Measurements from ENCODE around the gene PMPCA.
A peak's percentile ranks its signal among the peaks of the same experiment; 100 is the strongest.

The PMPCA gene

GRCh38 chr9:136370037-136370436 is 40.4 kb upstream of the PMPCA start:
- Mint-ChIP-seq H3K27ac (no peak overlapping the region), H3K9me3 (no peaks in the 10 kb centered on the region), H3K27me3 (ENCODE audit: low read depth) (no peaks in the 10 kb centered on the region), H3K36me3 (ENCODE audit: low read depth) (no peaks in the 10 kb centered on the region), H3K4me3 (no peak overlapping the region), H3K4me1 (ENCODE audit: low read depth) (no peaks in the 10 kb centered on the region)
- DNase-seq (ENCODE audit: low spot score), result no peak

GRCh38 chr9:136370687-136371532 is 39.5 kb upstream of the PMPCA start:
- H3K36me3 Mint-ChIP-seq (ENCODE audit: low read depth), result no peaks in the 10 kb centered on the region
- no peaks in the 10 kb centered on the region for H3K9me3 Mint-ChIP-seq
- H3K4me3 Mint-ChIP-seq, result no peak overlapping the region
- H3K27me3 Mint-ChIP-seq (ENCODE audit: low read depth), result no peaks in the 10 kb centered on the region
- H3K4me1 Mint-ChIP-seq (ENCODE audit: low read depth), result no peaks in the 10 kb centered on the region
- H3K27ac Mint-ChIP-seq, result no peak overlapping the region
- DNase-seq (ENCODE audit: low spot score), result no peak

GRCh38 chr9:136371533-136371880 is 39.0 kb upstream of the PMPCA start:
- Mint-ChIP-seq H3K27me3 (ENCODE audit: low read depth) (no peaks in the 10 kb centered on the region), H3K27ac (no peak overlapping the region), H3K9me3 (no peaks in the 10 kb centered on the region), H3K36me3 (ENCODE audit: low read depth) (no peaks in the 10 kb centered on the region), H3K4me3 (no peak overlapping the region), H3K4me1 (ENCODE audit: low read depth) (no peaks in the 10 kb centered on the region)
- DNase-seq (ENCODE audit: low spot score), result no peak

GRCh38 chr9:136372006-136372405 is 38.5 kb upstream of the PMPCA start:
- Mint-ChIP-seq H3K4me3 (no peak overlapping the region), H3K9me3 (no peaks in the 10 kb centered on the region)

GRCh38 chr9:136372561-136373299 is 37.7 kb upstream of the PMPCA start:
- Mint-ChIP-seq H3K36me3 (ENCODE audit: low read depth) (no peaks in the 10 kb centered on the region), H3K27me3 (ENCODE audit: low read depth) (no peaks in the 10 kb centered on the region), H3K9me3 (no peaks in the 10 kb centered on the region), H3K4me3 (peak overlapping the region; percentile 60), H3K4me1 (ENCODE audit: low read depth) (no peaks in the 10 kb centered on the region), H3K27ac (no peak overlapping the region)
- no peak for DNase-seq (ENCODE audit: low spot score)

More at GRCh38 chr9:136372006-136372405, 38.5 kb upstream of the PMPCA start:
- no peak overlapping the region for H3K27ac Mint-ChIP-seq
- no peaks in the 10 kb centered on the region for H3K36me3 Mint-ChIP-seq (ENCODE audit: low read depth)
- H3K4me1 Mint-ChIP-seq (ENCODE audit: low read depth), result no peaks in the 10 kb centered on the region
- DNase-seq (ENCODE audit: low spot score), result no peak
- no peaks in the 10 kb centered on the region for H3K27me3 Mint-ChIP-seq (ENCODE audit: low read depth)

DNA sequence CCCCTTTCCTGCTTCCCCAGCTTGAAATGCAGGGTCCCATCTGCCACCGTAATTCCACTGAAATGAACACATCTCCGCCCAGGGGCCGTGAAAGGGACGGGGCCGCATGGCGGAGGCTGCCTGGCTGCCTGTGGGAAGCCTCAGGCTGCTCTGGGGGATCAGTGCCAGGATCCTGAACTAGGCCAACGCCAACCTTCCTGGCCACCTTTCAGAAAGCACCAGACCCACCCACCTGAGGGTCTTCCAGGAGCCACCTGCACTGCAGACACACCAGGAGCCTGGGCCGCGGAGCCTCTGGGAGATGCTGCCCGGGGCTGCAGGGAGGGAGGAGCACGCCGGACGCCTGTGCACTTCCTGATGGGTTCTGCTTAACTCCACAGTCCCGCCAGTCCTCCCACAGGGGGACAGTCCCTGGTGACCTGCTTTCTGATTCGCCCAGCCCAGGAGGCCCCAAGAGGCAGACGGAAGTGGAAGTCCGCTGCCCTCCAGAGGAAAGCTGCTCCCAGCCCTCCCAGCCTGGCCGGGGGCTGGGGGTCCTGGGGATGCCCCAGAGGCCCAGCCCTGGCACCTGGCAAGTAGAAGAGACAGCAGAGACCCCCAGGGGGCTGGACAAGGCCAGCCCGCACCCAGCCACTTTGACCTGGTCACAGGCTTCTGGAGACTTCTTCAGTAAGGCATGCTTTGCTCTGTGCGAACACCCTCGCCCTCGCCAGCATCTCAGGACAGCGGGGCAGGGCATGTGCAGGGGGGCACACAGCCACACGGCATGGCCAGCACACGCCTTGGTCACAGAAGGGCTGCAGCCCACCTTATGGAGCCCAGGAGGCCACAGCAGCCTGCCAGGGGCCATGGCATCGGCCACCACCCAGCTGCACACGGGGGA is 36.9 kb upstream of the PMPCA start, which contains the start of gene CARD9:
Gene CARD9 (minus strand): TSS at position 370 of the 883 bp plus-strand sequence. CDS start 1,591 bp downstream, outside the sequence.
- no peaks in the 10 kb centered on the region for H3K9me3 Mint-ChIP-seq
- no peak within 1 kb of the TSS for H3K27ac Mint-ChIP-seq
- peak within 1 kb of the TSS; percentile 60 for H3K4me3 Mint-ChIP-seq
- DNase-seq (ENCODE audit: low spot score), result peak; percentile 22
- H3K4me1 Mint-ChIP-seq (ENCODE audit: low read depth), result no peaks in the 10 kb centered on the region
- H3K36me3 Mint-ChIP-seq (ENCODE audit: low read depth), result no peaks in the 10 kb centered on the region
- H3K27me3 Mint-ChIP-seq (ENCODE audit: low read depth), result no peaks in the 10 kb centered on the region

DNA sequence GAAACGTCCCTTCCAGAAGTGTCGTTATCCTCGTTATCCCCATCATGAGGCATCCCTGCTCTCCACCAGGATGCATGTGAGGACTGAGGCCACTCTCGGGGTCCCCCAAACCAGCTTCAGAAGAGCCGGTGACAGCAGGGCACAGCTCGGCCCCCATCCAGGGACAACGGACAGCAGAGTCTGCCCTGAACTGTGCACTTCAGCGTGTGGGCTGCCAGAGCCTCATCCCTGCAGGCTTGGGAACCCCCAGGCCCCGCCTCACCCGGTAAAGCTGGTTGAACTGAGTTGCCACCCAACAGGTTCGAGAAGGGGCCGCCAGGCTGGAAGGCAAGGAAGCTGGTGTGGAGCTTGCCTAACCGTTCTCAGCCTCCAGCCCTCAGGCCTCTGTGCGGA is 36.3 kb upstream of the PMPCA start:
- no peaks in the 10 kb centered on the region for H3K4me1 Mint-ChIP-seq (ENCODE audit: low read depth)
- no peak overlapping the region for H3K4me3 Mint-ChIP-seq
- H3K27me3 Mint-ChIP-seq (ENCODE audit: low read depth), result no peaks in the 10 kb centered on the region
- no peaks in the 10 kb centered on the region for H3K9me3 Mint-ChIP-seq
- H3K36me3 Mint-ChIP-seq (ENCODE audit: low read depth), result no peaks in the 10 kb centered on the region
- no peak for DNase-seq (ENCODE audit: low spot score)
- H3K27ac Mint-ChIP-seq, result no peak overlapping the region

DNA sequence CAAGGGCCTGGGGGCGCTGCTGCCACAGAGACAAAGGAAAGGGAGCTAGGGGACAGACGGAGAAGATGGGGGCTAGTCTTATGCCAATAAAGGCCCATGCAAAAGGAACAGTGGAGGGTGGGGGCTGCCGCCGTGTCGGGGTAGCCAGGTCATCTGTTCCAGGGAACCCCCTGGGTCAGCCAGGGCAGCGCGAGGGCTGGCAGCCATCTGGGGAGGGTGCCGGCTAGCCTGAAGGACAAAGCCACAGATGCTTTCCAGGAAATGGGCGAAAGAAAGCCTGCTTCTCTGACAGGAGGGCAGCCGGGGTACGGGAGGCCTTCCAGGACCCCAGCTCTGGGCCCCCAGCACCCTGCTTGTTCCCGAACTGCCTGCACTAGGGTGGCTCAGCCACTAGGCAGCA is 35.4 kb upstream of the PMPCA start:
- Mint-ChIP-seq H3K4me1 (ENCODE audit: low read depth) (no peaks in the 10 kb centered on the region), H3K9me3 (no peaks in the 10 kb centered on the region), H3K4me3 (no peak overlapping the region), H3K27ac (no peak overlapping the region), H3K36me3 (ENCODE audit: low read depth) (no peaks in the 10 kb centered on the region), H3K27me3 (ENCODE audit: low read depth) (no peaks in the 10 kb centered on the region)
- no peak for DNase-seq (ENCODE audit: low spot score)

- H3K4me1 Mint-ChIP-seq (ENCODE audit: low read depth), result no peaks in the 10 kb centered on the region
- peaks cover 3% of the 10 kb centered on the region for H3K36me3 Mint-ChIP-seq (ENCODE audit: low read depth)
- no peaks in the 10 kb centered on the region for H3K27me3 Mint-ChIP-seq (ENCODE audit: low read depth)
- no peak for DNase-seq (ENCODE audit: low spot score)
- H3K27ac Mint-ChIP-seq, result no peak overlapping the region
- H3K9me3 Mint-ChIP-seq, result no peaks in the 10 kb centered on the region
- no peak overlapping the region for H3K4me3 Mint-ChIP-seq
Measured at GRCh38 chr9:136376457-136376856, 34.0 kb upstream of the PMPCA start.

DNA sequence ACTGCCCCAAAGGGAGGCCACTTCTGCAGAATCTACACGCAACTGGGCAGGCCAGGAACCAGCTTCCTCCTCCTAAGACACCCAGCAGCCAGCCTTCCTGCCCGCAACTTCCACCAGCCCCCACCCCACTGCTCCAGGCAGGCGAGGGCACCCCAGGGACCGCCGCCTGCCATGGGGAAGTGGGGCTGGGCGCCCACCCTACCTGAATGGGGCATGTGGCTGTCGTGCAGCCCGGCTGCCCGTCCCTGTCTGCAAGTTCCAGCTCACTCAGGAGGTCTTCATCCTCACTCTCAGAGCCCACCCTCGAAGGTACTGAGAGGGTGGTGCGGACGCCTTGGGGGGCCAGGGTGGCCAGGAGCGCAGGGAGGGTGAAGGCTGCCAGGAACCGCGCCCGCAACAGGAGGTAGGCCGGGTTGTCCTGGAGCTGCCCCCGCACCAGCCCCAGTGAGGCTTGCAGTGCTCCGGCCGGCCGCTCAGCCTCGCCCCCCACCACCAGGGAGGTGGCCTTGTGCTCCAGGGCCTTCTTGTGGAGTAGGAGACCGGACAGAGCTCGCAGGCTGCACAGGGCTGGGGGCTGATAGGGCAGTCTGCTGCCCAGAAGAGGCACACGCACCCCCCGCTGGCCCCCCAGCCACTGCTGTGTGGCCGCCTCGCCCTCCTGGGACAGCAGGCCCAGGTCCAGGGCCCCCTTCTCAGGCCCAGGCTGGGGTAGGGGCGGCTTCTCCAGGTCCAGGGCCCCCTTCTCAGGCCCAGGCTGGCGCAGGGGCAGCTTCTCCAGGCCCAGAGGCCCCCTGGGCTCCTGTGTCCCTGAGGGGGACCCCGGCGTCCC is 32.9 kb upstream of the PMPCA start:
- Mint-ChIP-seq H3K36me3 (ENCODE audit: low read depth) (peaks cover 3% of the 10 kb centered on the region), H3K4me1 (ENCODE audit: low read depth) (no peaks in the 10 kb centered on the region), H3K27ac (no peak overlapping the region), H3K4me3 (no peak overlapping the region), H3K27me3 (ENCODE audit: low read depth) (no peaks in the 10 kb centered on the region), H3K9me3 (no peaks in the 10 kb centered on the region)
- DNase-seq (ENCODE audit: low spot score), result no peak

DNA sequence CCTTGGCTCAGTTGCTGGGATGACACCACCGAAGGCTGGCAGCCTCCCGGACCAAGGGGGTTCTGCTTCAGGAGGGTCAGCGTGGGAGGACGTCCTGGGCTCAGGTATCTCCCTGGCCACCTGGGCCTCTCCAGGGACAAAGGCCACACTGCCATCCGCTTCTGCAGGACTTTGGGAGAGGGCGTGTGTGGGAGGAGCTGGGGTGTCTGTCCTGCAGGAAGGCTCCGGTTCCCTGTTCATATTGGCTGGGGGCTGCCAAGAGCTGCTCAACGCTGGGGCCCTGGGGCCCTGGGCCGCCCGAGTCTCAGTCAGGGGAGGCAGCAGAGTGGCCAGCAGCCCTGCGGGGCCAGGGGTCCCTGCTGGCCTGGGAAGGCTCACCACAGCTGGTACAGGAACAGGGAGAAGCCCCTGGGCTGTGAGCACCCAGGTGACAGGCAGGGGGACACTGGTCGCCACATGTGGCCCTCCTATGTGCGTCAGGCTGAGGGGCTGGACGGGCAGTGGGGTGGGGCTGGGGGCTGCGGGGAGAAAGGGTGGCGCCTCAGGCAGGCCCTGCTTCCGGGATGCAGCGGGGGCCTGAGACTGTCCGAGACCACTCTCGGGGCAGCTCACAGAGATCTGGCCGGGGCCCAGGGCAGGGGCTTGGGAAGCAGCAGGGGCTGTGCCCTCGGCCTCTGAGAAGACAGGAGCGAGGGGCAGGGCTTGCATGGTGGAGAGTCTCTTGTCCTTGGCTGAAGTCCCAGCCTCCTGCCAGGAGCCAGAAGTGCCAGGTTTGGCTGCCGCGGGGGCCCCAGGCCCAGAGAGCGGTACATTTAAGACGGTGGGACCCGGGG is 32.1 kb upstream of the PMPCA start:
- Mint-ChIP-seq H3K4me1 (ENCODE audit: low read depth) (no peaks in the 10 kb centered on the region), H3K27ac (no peak overlapping the region), H3K4me3 (no peak overlapping the region), H3K27me3 (ENCODE audit: low read depth) (no peaks in the 10 kb centered on the region), H3K9me3 (no peaks in the 10 kb centered on the region), H3K36me3 (ENCODE audit: low read depth) (peaks cover 3% of the 10 kb centered on the region)
- no peak for DNase-seq (ENCODE audit: low spot score)

GRCh38 chr9:136379003-136379287 is 31.5 kb upstream of the PMPCA start:
- H3K4me3 Mint-ChIP-seq, result no peak overlapping the region
- no peaks in the 10 kb centered on the region for H3K27me3 Mint-ChIP-seq (ENCODE audit: low read depth)
- no peak for DNase-seq (ENCODE audit: low spot score)
- no peaks in the 10 kb centered on the region for H3K9me3 Mint-ChIP-seq
- no peak overlapping the region for H3K27ac Mint-ChIP-seq
- no peaks in the 10 kb centered on the region for H3K4me1 Mint-ChIP-seq (ENCODE audit: low read depth)
- H3K36me3 Mint-ChIP-seq (ENCODE audit: low read depth), result peaks cover 5% of the 10 kb centered on the region

- Mint-ChIP-seq H3K27ac (no peak overlapping the region), H3K36me3 (ENCODE audit: low read depth) (peaks cover 10% of the 10 kb centered on the region), H3K4me1 (ENCODE audit: low read depth) (no peaks in the 10 kb centered on the region), H3K27me3 (ENCODE audit: low read depth) (no peaks in the 10 kb centered on the region), H3K4me3 (no peak overlapping the region), H3K9me3 (no peaks in the 10 kb centered on the region)
- no peak for DNase-seq (ENCODE audit: low spot score)
Measured at GRCh38 chr9:136379401-136379800, 31.1 kb upstream of the PMPCA start.

Data from T-helper 2 cell treated with Interferon-gamma antibody and Interleukin-4, amounts not matched to agents 5 μg/mL and 100 μg/mL, for 36 hours (primary cell).